SK-N-DZ (cell line): Measurements from ENCODE around the gene DNAJB12.
A peak's percentile ranks its signal among the peaks of the same experiment; 100 is the strongest.

ENCODE experiments used
- DNase-seq: peaks from one replicate; pipeline ENCODE4 v3.0.0-alpha.2; 2015; ENCODE audit warnings: low spot score
- small RNA-seq, 2 experiments: library from RNA; depleted of rRNA; stranded (forward); fragments of <200 nt; gene quantifications; one replicate each; pipeline ENCODE3, GENCODE V24; 2014

DNAJB12 gene

GRCh38 chr10:72295330-72295910, 59.3 kb downstream of the DNAJB12 start:
- no peak for DNase-seq

- no peak for DNase-seq
Observed at GRCh38 chr10:72292223-72292691, 62.5 kb downstream of the DNAJB12 start.

GRCh38 chr10:72291019-72291532, 63.6 kb downstream of the DNAJB12 start:
- DNase-seq, result peak; percentile 56

DNA sequence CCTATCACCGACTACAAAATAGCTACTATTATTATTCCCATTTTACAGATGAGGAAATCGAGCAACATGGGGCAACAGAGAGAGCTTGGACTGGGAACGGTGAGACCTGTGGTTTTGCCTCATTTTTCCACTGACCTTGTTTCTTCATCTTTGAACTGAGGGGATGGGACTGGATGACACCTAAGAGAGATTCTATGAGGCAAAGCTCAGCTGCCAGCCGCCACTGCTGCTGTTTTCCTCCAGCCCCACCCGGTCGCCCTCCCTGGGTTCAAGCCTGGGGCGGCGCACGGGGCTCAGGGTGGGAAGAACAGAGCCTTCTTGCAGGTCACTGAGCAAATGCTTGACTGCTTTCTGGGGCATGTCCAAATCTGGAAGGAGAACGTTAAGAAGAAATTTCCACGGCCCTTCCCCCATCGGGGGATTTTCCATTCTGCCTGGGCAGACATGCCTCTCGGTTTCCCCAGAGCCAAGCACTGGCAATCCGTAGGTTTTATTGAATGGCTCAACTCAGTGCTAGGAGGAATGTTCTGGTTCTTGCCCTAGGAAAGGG, 68.7 kb downstream of the DNAJB12 start:
- DNase-seq, result no peak

- no peak for DNase-seq
Observed at GRCh38 chr10:72283131-72283530, 71.6 kb downstream of the DNAJB12 start.

Small RNAs within 50 kb of the gene (small RNA-seq; reads per million reads assigned to genes)
- 0 reads per million in 2 experiments for gene RNU6-805P
